NCI-H460 (cell line): ENCODE measurements around the gene GRK3. TPM values are rescaled to one million over a fixed set of nuclear protein-coding genes. Genes with fewer than 3 reads are reported as not detected.
A peak's percentile ranks its signal among the peaks of the same experiment; 100 is the strongest.

ENCODE experiments used
- DNase-seq: peaks from one replicate; pipeline ENCODE4 v3.0.0-alpha.2; 2016; ENCODE audit warnings: low read depth; ENCODE audit errors: extremely low read depth
- total RNA-seq: library from RNA; depleted of rRNA; stranded (reverse); fragments of >200 nt; shearing (Covaris generic); gene quantifications from 2 replicates; pipeline ENCODE4 v1.2.3, GENCODE V29; 2014

The GRK3 gene
- total RNA-seq, 1 experiment from 2014 or later, result 3.7 TPM

GRCh38 chr22:25718135-25718840, 153.8 kb downstream of the GRK3 start:
- no peak for DNase-seq

DNA sequence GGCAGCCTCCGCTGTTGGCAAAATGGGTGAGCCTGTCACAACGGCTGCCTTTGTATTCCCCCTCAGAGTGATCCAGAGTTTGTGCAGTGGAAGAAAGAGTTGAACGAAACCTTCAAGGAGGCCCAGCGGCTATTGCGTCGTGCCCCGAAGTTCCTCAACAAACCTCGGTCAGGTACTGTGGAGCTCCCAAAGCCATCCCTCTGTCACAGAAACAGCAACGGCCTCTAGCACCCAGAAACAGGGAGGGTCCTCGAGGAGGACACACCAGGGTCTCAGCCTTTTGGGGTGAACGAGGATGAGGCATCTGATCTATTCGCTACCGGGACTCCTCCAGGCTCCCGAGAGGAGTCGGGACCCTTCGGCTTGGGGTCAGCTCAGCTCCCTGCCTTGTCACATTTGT, 157.7 kb downstream of the GRK3 start:
- no peak for DNase-seq

DNA sequence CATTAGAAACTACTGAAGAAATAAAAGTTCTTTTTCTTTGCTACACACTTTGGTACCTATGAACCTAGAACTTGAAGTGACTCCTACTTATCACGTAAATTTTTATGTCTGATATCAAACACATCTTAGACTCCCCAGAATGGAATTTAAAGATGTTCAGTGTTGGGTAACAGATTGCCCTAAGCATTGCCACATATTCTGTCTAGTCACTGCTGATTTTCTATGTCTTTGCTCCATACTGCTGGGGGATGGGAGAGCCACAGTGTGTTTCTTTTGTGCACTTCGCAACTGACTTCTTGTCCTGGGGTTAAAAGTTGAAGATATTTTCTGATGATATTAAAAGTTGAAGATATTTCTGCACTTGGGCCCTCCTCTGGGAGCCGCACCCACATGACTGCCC, 158.2 kb downstream of the GRK3 start:
- DNase-seq, result no peak

- DNase-seq, result no peak
Observed at GRCh38 chr22:25726241-25726640, 161.8 kb downstream of the GRK3 start.

GRCh38 chr22:25728071-25728470, 163.6 kb downstream of the GRK3 start:
- no peak for DNase-seq

- no peak for DNase-seq
Observed at GRCh38 chr22:25729016-25729995, 164.8 kb downstream of the GRK3 start.

DNA sequence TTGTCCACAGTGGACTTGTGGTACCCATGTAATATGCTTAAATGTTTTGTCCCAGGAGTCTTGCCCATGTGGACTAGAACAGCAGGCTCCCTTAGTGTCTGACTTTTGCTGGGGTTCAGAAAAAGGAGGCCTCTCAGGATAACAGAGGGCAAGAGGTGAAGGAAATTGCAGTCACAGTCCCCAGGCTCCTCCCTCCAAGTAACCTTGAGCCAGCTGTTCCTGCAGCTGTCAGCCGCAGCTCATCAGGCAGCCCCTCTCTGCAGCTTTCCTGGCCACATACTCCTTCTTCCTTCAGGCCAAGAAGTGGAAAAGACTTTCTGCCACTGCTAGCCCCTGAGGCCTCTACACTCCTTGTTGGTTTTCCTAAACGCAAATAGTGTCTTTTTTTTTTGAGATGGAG, 171.2 kb downstream of the GRK3 start:
- DNase-seq, result no peak

- DNase-seq, result no peak
Observed at GRCh38 chr22:25736378-25737011, 172.0 kb downstream of the GRK3 start.

DNA sequence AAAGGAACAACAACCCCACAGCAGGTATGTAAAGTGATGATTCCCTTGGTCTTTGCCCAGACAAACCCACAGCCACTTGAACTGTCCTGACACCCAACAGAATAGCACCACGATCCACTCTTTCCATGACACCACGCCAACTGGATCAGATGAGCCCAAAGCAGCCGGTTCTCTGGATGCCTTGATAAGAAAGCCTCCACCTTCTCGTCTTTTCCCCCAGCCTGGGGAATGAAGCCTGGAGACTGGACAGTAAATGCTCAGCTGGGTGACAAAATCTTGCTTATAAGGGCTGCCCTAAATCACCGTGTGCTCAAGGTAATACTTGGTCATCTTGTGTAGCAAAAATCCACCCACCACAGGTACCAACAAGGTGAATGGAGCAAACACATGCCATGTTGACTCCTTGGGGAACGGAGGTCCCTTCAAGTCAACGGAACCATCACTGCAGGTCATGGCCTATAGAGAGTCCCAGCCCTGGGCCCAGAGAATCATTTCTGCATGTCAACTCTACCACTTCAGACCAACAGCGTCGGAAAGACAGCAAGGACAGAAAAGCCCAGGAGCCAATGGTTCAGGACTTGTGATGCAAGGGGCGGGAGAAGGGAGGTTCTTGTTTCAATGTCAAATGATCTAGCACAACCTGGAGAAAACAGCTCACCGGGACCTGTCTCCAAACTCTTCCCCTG, 175.3 kb downstream of the GRK3 start:
- DNase-seq, result no peak

- no peak for DNase-seq
Observed at GRCh38 chr22:25741692-25742626, 177.5 kb downstream of the GRK3 start, which contains the start of gene MYO18B. Gene MYO18B (plus strand): TSS chr22:25742188. CDS start chr22:25761093, 18,905 bp downstream.

- no peak for DNase-seq
Observed at GRCh38 chr22:25742918-25743708, 178.6 kb downstream of the GRK3 start.

DNA sequence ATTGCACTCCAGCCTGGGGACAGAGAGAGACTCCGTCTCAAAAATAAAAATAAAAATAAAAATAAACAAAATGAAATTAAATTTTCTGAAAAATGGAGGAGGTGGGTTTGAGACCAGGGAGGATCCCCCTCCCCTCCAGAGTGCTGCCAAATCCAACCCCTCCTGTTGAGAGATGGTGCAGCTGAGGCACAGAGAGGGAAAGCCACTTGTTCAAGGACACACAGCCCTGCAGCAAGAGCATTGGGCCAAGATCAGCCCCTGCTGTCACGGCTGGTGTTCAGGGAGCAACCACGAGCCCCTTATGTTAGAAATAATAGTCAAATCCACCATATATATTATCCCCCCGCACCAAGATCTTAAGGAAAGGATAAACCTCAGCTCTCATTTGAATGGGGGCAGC, 180.2 kb downstream of the GRK3 start:
- no peak for DNase-seq

DNA sequence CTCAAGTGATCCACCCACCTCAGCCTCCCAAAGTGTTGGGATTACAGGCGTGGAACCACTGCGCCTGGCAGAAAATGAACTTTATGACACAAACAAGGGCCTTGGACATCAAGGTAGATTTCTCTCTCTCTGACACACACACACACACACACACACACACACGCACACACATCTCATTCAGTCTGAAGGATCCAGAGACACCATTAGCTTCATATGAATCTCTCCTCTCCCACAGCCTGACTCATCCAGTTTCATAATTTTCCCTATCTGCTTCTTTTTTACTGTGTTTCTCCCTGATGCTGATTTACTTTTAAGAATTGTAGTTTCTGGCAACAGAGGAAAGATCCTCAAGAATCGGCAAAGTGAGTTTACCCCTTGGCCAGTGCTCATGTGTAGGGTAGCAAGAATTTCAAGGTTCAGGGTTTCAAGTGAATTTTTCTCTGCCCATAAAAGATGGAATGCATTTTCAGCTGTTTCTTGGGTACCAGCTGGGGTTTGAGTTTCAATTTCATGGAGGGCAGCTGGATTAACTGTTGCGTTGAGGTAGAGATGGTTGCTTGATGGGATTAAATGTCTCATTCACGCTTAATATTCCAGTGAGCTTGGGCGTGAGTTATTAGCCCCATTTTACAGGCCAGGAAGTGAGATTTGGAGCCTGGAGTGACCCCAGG, 181.0 kb downstream of the GRK3 start:
- no peak for DNase-seq

- DNase-seq, result no peak
Observed at GRCh38 chr22:25746012-25746373, 181.5 kb downstream of the GRK3 start.

DNA sequence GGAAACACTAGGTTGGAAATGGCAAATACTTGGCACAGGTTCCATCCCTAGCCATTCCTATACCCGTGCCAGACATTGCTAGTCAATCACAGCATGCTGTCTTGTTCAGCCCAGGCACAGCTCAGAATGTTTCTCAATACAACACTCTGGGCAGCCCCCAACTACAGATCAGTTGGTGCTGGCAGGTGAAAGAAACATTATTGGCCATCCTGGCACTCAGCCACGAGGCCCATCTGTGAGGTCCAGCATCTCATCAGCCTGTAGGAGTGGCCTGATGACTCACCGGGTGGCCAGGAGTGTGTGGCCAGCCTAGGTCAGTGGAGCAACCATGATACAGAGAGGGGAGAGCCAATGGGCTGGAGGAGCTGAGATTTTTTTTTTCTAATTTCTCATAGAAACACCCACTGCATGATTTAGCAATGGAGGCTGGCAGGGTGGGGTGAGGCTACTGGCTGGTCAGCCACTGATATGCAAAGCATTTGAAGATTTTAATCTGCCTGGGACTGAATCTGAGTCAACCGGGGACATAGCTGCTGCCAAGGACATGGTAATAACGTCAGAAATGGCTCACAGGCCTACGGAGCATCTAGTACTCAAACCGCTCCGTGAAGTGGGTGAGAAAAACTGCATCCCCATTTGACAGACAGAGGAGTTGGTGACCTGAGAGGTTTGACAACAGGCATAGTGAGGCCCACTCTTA, 182.9 kb downstream of the GRK3 start:
- DNase-seq, result peak; percentile 76

DNA sequence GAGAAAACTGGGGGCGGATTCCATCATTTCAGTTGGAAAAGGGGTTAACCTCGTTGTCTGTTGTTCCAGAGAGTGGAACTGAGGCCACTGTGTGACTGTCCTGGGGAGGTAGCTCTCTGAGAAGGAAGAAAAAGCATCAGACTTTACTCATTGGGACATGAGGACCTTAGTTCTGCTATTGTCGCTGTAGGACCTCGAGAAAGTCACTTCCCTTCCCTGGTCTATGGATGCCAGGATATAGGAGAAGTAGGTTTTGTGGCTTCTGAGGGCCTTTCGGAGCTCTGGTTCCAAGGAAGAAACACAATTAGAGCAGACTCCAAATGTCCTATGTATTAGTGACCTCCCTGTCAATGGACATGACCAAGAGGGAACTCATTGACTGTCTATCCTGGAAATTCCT, 183.7 kb downstream of the GRK3 start:
- no peak for DNase-seq

GRCh38 chr22:25748704-25749103, 184.2 kb downstream of the GRK3 start:
- DNase-seq, result no peak
